Central memory CD8-positive, alpha-beta T cell (primary cell): ENCODE measurements around the gene KCNN4.
A peak's percentile ranks its signal among the peaks of the same experiment; 100 is the strongest.
"Not testable (repeated sequence)": the region's sequence is repeated elsewhere in the genome, so short reads cannot be mapped to it uniquely, and the experiment has no call there.

Experiments
- ATAC-seq: fragments of 150-1000 bp; cut with Tn5 transposase; replicated peaks from 2 replicates; pipeline ENCODE4 v1.10.0; 2022; ENCODE audit warnings: mild to moderate bottlenecking, moderate FRiP score, moderate number of reproducible peaks; ENCODE audit not compliant: poor library complexity, severe bottlenecking; ENCODE audit errors: extremely low read depth
- DNase-seq, 2 donors: peaks; one replicate each; pipeline ENCODE4 v3.0.0; 2021; ENCODE audit warnings: low spot score in 2 of 2
- H3K27ac Mint-ChIP-seq: one replicate; pipeline ENCODE4 v1.8.0; 2022; ENCODE audit warnings: low read depth, mild to moderate bottlenecking, moderate library complexity, mixed read lengths
- H3K27me3 Mint-ChIP-seq: one replicate; pipeline ENCODE4 v1.8.0; 2022; ENCODE audit warnings: mixed read lengths
- H3K36me3 Mint-ChIP-seq: one replicate; pipeline ENCODE4 v1.8.0; 2022; ENCODE audit warnings: mild to moderate bottlenecking, moderate library complexity, mixed read lengths; ENCODE audit not compliant: insufficient read depth
- H3K4me1 Mint-ChIP-seq: one replicate; pipeline ENCODE4 v1.8.0; 2022; ENCODE audit warnings: mixed read lengths
- H3K4me3 Mint-ChIP-seq: one replicate; pipeline ENCODE4 v1.8.0; 2022; ENCODE audit warnings: mild to moderate bottlenecking, moderate library complexity, mixed read lengths
- H3K9me3 Mint-ChIP-seq: one replicate; pipeline ENCODE4 v1.8.0; 2022; ENCODE audit warnings: mixed read lengths

The KCNN4 gene

GRCh38 chr19:43765109-43765876 is 15.5 kb downstream of the KCNN4 start:
- H3K9me3 Mint-ChIP-seq = no peaks in the 10 kb centered on the region
- DNase-seq = peak; percentile 30 to 56
- peaks cover 14% of the 10 kb centered on the region for H3K36me3 Mint-ChIP-seq
- H3K4me1 Mint-ChIP-seq = peaks cover 51% of the 10 kb centered on the region
- peak; percentile 92 for ATAC-seq
- peak overlapping the region; percentile 86 for H3K27ac Mint-ChIP-seq
- H3K4me3 Mint-ChIP-seq = peak overlapping the region; percentile 68
- H3K27me3 Mint-ChIP-seq = no peaks in the 10 kb centered on the region

- DNase-seq, H3K27me3 Mint-ChIP-seq, H3K9me3 Mint-ChIP-seq, ATAC-seq: not testable (repeated sequence)
- H3K36me3 Mint-ChIP-seq = peaks cover 13% of the 10 kb centered on the region
- H3K4me3 Mint-ChIP-seq = peak overlapping the region; percentile 68
- H3K4me1 Mint-ChIP-seq = peaks cover 45% of the 10 kb centered on the region
- peak overlapping the region; percentile 86 for H3K27ac Mint-ChIP-seq
These were observed 16.1 kb downstream of the KCNN4 start for GRCh38 chr19:43764684-43765083.

DNA sequence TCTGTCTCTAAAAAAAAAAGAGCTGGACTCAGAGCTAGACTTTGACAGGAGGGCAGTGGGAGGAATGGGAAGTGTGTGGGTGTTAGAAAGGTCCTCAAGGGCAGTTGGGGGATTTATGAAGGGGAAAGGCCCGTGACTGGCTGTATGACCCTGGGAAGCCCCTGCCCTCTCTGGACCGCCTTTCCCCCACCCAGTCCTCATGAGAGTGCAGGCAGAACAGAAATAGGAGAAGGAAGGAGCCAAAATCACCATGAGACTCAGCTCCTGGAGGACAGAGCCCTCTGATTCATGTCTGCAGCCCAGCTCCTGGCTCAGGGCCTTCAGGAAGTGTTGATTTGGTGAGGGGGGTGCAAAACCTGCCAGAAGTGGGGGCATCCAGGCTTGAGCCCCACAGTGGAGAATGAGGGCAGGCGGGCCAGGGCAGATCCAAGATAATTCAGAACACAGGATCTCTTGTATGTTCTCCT is 17.3 kb downstream of the KCNN4 start:
- Mint-ChIP-seq H3K9me3 (no peaks in the 10 kb centered on the region), H3K4me1 (peaks cover 44% of the 10 kb centered on the region), H3K4me3 (peak overlapping the region; percentile 22), H3K36me3 (peaks cover 12% of the 10 kb centered on the region), H3K27me3 (no peaks in the 10 kb centered on the region), H3K27ac (peak overlapping the region; percentile 60)
- ATAC-seq (no peak), DNase-seq (no peak)

DNA sequence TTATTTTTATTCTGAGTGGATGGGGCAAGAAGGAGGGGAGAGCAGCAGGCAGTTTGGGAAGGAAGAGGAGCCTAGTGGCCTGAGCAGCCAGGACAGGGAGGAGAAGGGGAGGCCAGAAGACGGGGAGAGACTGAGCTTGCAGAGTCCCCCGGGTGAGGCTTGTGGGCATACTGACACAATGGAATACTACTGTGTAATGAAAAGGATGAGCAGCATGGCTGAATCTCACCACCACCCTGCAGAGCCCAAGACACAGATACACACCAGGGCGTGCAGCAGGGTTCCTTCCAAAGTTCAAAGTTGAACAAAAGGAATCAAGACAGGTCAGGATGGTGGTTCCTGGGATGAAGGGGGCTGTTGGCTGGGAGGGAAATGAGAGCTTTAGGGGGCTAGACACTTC is 18.0 kb downstream of the KCNN4 start:
- no peak for DNase-seq
- no peaks in the 10 kb centered on the region for H3K9me3 Mint-ChIP-seq
- peak overlapping the region; percentile 60 for H3K27ac Mint-ChIP-seq
- no peak for ATAC-seq
- H3K27me3 Mint-ChIP-seq = no peaks in the 10 kb centered on the region
- peaks cover 10% of the 10 kb centered on the region for H3K36me3 Mint-ChIP-seq
- no peak overlapping the region for H3K4me3 Mint-ChIP-seq
- H3K4me1 Mint-ChIP-seq = peaks cover 44% of the 10 kb centered on the region

DNA sequence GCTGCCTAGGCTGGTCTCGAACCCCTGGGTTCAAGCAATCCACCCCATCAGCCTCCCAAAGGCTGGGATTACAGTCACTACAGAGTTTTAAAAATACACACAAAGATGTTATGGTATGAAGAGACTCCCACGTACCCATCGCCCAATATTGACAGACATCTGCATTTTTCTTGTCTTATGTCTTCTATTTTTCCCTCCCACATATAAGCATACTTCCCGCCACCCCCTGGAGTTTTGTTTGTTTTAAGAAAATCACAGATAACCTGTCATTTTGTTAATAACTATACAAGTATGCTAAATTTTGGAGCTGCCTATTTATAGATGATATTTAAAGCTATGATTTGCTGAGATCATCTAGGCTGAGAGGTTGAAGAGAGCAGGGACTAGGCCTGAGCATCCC is 19.8 kb downstream of the KCNN4 start:
- Mint-ChIP-seq H3K27me3 (no peaks in the 10 kb centered on the region), H3K4me1 (peaks cover 39% of the 10 kb centered on the region), H3K36me3 (peaks cover 10% of the 10 kb centered on the region), H3K9me3 (no peaks in the 10 kb centered on the region), H3K4me3 (no peak overlapping the region), H3K27ac (no peak overlapping the region)
- DNase-seq = no peak
- no peak for ATAC-seq

GRCh38 chr19:43759515-43759914 is 21.3 kb downstream of the KCNN4 start:
- no peak for DNase-seq
- Mint-ChIP-seq H3K27ac (no peak overlapping the region), H3K9me3 (no peaks in the 10 kb centered on the region), H3K4me1 (peaks cover 35% of the 10 kb centered on the region), H3K36me3 (peaks cover 16% of the 10 kb centered on the region), H3K27me3 (no peaks in the 10 kb centered on the region), H3K4me3 (no peak overlapping the region)
- no peak for ATAC-seq

GRCh38 chr19:43755256-43755801 is 25.4 kb downstream of the KCNN4 start:
- DNase-seq = peak; percentile 57 to 65

GRCh38 chr19:43754503-43755255 is 26.1 kb downstream of the KCNN4 start, which contains the start of gene SMG9:
Gene SMG9 (minus strand): TSS chr19:43754962. CDS start chr19:43750741, 4,221 bp downstream.
- DNase-seq (peak; percentile 97), ATAC-seq (peak; percentile 79)
- Mint-ChIP-seq H3K27me3 (no peaks in the 10 kb centered on the region), H3K36me3 (peaks cover 29% of the 10 kb centered on the region), H3K4me1 (peaks cover 52% of the 10 kb centered on the region), H3K27ac (peak within 1 kb of the TSS; percentile 99), H3K4me3 (peak within 1 kb of the TSS; percentile 98), H3K9me3 (no peaks in the 10 kb centered on the region)

More at GRCh38 chr19:43755256-43755801, 25.4 kb downstream of the KCNN4 start:
- H3K9me3 Mint-ChIP-seq = no peaks in the 10 kb centered on the region
- H3K4me3 Mint-ChIP-seq = peak overlapping the region; percentile 98
- no peaks in the 10 kb centered on the region for H3K27me3 Mint-ChIP-seq
- ATAC-seq = peak; percentile 37
- H3K4me1 Mint-ChIP-seq = peaks cover 47% of the 10 kb centered on the region
- peak overlapping the region; percentile 99 for H3K27ac Mint-ChIP-seq
- peaks cover 26% of the 10 kb centered on the region for H3K36me3 Mint-ChIP-seq

- H3K27me3 Mint-ChIP-seq = no peaks in the 10 kb centered on the region
- DNase-seq (no peak), ATAC-seq (peak; percentile 55)
- H3K27ac Mint-ChIP-seq = peak overlapping the region; percentile 99
- no peaks in the 10 kb centered on the region for H3K9me3 Mint-ChIP-seq
- H3K4me1 Mint-ChIP-seq = peaks cover 53% of the 10 kb centered on the region
- H3K36me3 Mint-ChIP-seq = peaks cover 30% of the 10 kb centered on the region
- peak overlapping the region; percentile 98 for H3K4me3 Mint-ChIP-seq
These were observed 26.6 kb downstream of the KCNN4 start for GRCh38 chr19:43754253-43754502.

GRCh38 chr19:43752287-43752875 is 28.4 kb downstream of the KCNN4 start:
- no peak for DNase-seq
- Mint-ChIP-seq H3K4me3 (peak overlapping the region; percentile 98), H3K36me3 (peaks cover 43% of the 10 kb centered on the region), H3K9me3 (no peaks in the 10 kb centered on the region), H3K27ac (no peak overlapping the region), H3K27me3 (no peaks in the 10 kb centered on the region), H3K4me1 (peaks cover 69% of the 10 kb centered on the region)
- no peak for ATAC-seq

GRCh38 chr19:43751466-43752220 is 29.1 kb downstream of the KCNN4 start:
- no peaks in the 10 kb centered on the region for H3K9me3 Mint-ChIP-seq
- H3K27ac Mint-ChIP-seq = peak overlapping the region; percentile 16
- DNase-seq = no peak
- no peak overlapping the region for H3K4me3 Mint-ChIP-seq
- ATAC-seq = no peak
- no peaks in the 10 kb centered on the region for H3K27me3 Mint-ChIP-seq
- H3K4me1 Mint-ChIP-seq = peaks cover 67% of the 10 kb centered on the region
- peaks cover 48% of the 10 kb centered on the region for H3K36me3 Mint-ChIP-seq

DNA sequence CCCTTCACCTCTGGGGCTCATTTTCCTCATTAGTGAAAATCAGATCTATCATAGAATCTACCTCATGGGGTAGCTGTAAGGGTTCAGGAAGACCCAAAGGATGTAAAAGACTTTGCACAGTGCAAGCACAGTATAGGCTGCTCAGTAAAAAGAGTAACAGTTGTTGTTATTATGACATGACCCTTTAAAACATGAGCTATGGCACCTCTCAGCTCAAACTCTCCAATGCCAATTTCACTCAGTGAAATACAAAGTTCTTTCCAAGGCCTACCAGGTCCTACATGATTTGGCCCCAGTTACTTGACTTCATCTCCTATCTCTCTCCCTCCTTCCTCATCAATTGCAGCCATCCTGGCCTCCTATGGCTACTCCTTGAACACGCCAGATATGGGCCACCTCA is 30.9 kb downstream of the KCNN4 start:
- Mint-ChIP-seq H3K4me1 (peaks cover 57% of the 10 kb centered on the region), H3K9me3 (no peaks in the 10 kb centered on the region), H3K27ac (no peak overlapping the region), H3K27me3 (no peaks in the 10 kb centered on the region), H3K4me3 (no peak overlapping the region), H3K36me3 (peaks cover 49% of the 10 kb centered on the region)
- ATAC-seq (no peak), DNase-seq (no peak)
